ENCODE measurements around the gene CSMD2.
"Not testable (repeated sequence)": the region's sequence is repeated elsewhere in the genome, so short reads cannot be mapped to it uniquely, and the experiment has no call there.

CSMD2 gene

GRCh38 chr1:34101151-34101550 is 63.9 kb downstream of the CSMD2 start:
- H3K9me3 Mint-ChIP-seq = no peaks in the 10 kb centered on the region
- no peaks in the 10 kb centered on the region for H3K36me3 Mint-ChIP-seq (ENCODE audit: low read depth)
- H3K4me1 Mint-ChIP-seq (ENCODE audit: low read depth) = no peaks in the 10 kb centered on the region
- H3K27me3 Mint-ChIP-seq = peaks cover 19% of the 10 kb centered on the region
- H3K27ac Mint-ChIP-seq = no peak overlapping the region
- no peak overlapping the region for H3K4me3 Mint-ChIP-seq
- DNase-seq = no peak

GRCh38 chr1:34100332-34100731 is 64.7 kb downstream of the CSMD2 start:
- no peaks in the 10 kb centered on the region for H3K9me3 Mint-ChIP-seq

GRCh38 chr1:34092399-34092798 is 72.6 kb downstream of the CSMD2 start:
- not testable (repeated sequence) for H3K4me3 Mint-ChIP-seq; H3K36me3 Mint-ChIP-seq (ENCODE audit: low read depth); H3K9me3 Mint-ChIP-seq; H3K4me1 Mint-ChIP-seq (ENCODE audit: low read depth); H3K27ac Mint-ChIP-seq; DNase-seq
- peaks cover 18% of the 10 kb centered on the region for H3K27me3 Mint-ChIP-seq

More at GRCh38 chr1:34100332-34100731, 64.7 kb downstream of the CSMD2 start:
- Mint-ChIP-seq H3K27ac (no peak overlapping the region), H3K4me1 (ENCODE audit: low read depth) (no peaks in the 10 kb centered on the region), H3K27me3 (peaks cover 11% of the 10 kb centered on the region), H3K4me3 (no peak overlapping the region), H3K36me3 (ENCODE audit: low read depth) (no peaks in the 10 kb centered on the region)
- DNase-seq = no peak

- Mint-ChIP-seq H3K4me1 (ENCODE audit: low read depth) (no peaks in the 10 kb centered on the region), H3K27me3 (peaks cover 18% of the 10 kb centered on the region), H3K9me3 (no peaks in the 10 kb centered on the region), H3K36me3 (ENCODE audit: low read depth) (no peaks in the 10 kb centered on the region), H3K27ac (no peak overlapping the region), H3K4me3 (no peak overlapping the region)
- no peak for DNase-seq
These were observed 75.3 kb downstream of the CSMD2 start for GRCh38 chr1:34089731-34090130.

GRCh38 chr1:34087986-34088385 is 77.0 kb downstream of the CSMD2 start:
- DNase-seq = no peak
- H3K27ac Mint-ChIP-seq = no peak overlapping the region

GRCh38 chr1:34086561-34086960 is 78.5 kb downstream of the CSMD2 start:
- H3K9me3 Mint-ChIP-seq = peaks cover 5% of the 10 kb centered on the region
- no peak overlapping the region for H3K4me3 Mint-ChIP-seq
- H3K27ac Mint-ChIP-seq = no peak overlapping the region
- peaks cover 14% of the 10 kb centered on the region for H3K27me3 Mint-ChIP-seq
- DNase-seq = no peak
- no peaks in the 10 kb centered on the region for H3K36me3 Mint-ChIP-seq (ENCODE audit: low read depth)
- H3K4me1 Mint-ChIP-seq (ENCODE audit: low read depth) = no peaks in the 10 kb centered on the region

More at GRCh38 chr1:34087986-34088385, 77.0 kb downstream of the CSMD2 start:
- H3K27me3 Mint-ChIP-seq = peaks cover 18% of the 10 kb centered on the region
- H3K36me3 Mint-ChIP-seq (ENCODE audit: low read depth) = no peaks in the 10 kb centered on the region
- no peak overlapping the region for H3K4me3 Mint-ChIP-seq
- peaks cover 5% of the 10 kb centered on the region for H3K9me3 Mint-ChIP-seq
- H3K4me1 Mint-ChIP-seq (ENCODE audit: low read depth) = no peaks in the 10 kb centered on the region

GRCh38 chr1:34083974-34084373 is 81.1 kb downstream of the CSMD2 start:
- Mint-ChIP-seq H3K4me3 (no peak overlapping the region), H3K9me3 (peaks cover 13% of the 10 kb centered on the region), H3K36me3 (ENCODE audit: low read depth) (no peaks in the 10 kb centered on the region), H3K27me3 (no peaks in the 10 kb centered on the region), H3K4me1 (ENCODE audit: low read depth) (no peaks in the 10 kb centered on the region), H3K27ac (no peak overlapping the region)
- no peak for DNase-seq

GRCh38 chr1:34082085-34082670 is 82.9 kb downstream of the CSMD2 start:
- H3K36me3 Mint-ChIP-seq (ENCODE audit: low read depth); H3K27me3 Mint-ChIP-seq; H3K4me3 Mint-ChIP-seq; H3K27ac Mint-ChIP-seq; DNase-seq; H3K4me1 Mint-ChIP-seq (ENCODE audit: low read depth): not testable (repeated sequence)
- H3K9me3 Mint-ChIP-seq = peaks cover 13% of the 10 kb centered on the region

GRCh38 chr1:34078383-34078782 is 86.6 kb downstream of the CSMD2 start:
- no peak for DNase-seq
- H3K36me3 Mint-ChIP-seq (ENCODE audit: low read depth) = no peaks in the 10 kb centered on the region
- no peaks in the 10 kb centered on the region for H3K4me1 Mint-ChIP-seq (ENCODE audit: low read depth)
- H3K9me3 Mint-ChIP-seq = peaks cover 10% of the 10 kb centered on the region
- H3K4me3 Mint-ChIP-seq = no peak overlapping the region
- H3K27me3 Mint-ChIP-seq = peaks cover 15% of the 10 kb centered on the region
- no peak overlapping the region for H3K27ac Mint-ChIP-seq

GRCh38 chr1:34075576-34075975 is 89.5 kb downstream of the CSMD2 start:
- no peaks in the 10 kb centered on the region for H3K4me1 Mint-ChIP-seq (ENCODE audit: low read depth)
- no peak overlapping the region for H3K4me3 Mint-ChIP-seq
- H3K9me3 Mint-ChIP-seq = peaks cover 6% of the 10 kb centered on the region
- H3K36me3 Mint-ChIP-seq (ENCODE audit: low read depth) = no peaks in the 10 kb centered on the region
- H3K27ac Mint-ChIP-seq = no peak overlapping the region
- H3K27me3 Mint-ChIP-seq = peaks cover 36% of the 10 kb centered on the region
- no peak for DNase-seq

GRCh38 chr1:34073028-34073695 is 91.9 kb downstream of the CSMD2 start:
- no peak overlapping the region for H3K4me3 Mint-ChIP-seq
- no peaks in the 10 kb centered on the region for H3K36me3 Mint-ChIP-seq (ENCODE audit: low read depth)
- H3K4me1 Mint-ChIP-seq (ENCODE audit: low read depth) = no peaks in the 10 kb centered on the region
- no peak overlapping the region for H3K27ac Mint-ChIP-seq
- H3K9me3 Mint-ChIP-seq = peaks cover 2% of the 10 kb centered on the region
- no peak for DNase-seq
- H3K27me3 Mint-ChIP-seq = peaks cover 44% of the 10 kb centered on the region

- Mint-ChIP-seq H3K27ac (no peak overlapping the region), H3K27me3 (peaks cover 51% of the 10 kb centered on the region), H3K4me3 (no peak overlapping the region), H3K4me1 (ENCODE audit: low read depth) (no peaks in the 10 kb centered on the region), H3K36me3 (ENCODE audit: low read depth) (no peaks in the 10 kb centered on the region), H3K9me3 (no peaks in the 10 kb centered on the region)
- DNase-seq = no peak
These were observed 94.7 kb downstream of the CSMD2 start for GRCh38 chr1:34070201-34070836.

GRCh38 chr1:34066981-34067603 is 97.9 kb downstream of the CSMD2 start:
- H3K9me3 Mint-ChIP-seq = peaks cover 2% of the 10 kb centered on the region
- no peaks in the 10 kb centered on the region for H3K4me1 Mint-ChIP-seq (ENCODE audit: low read depth)
- no peak overlapping the region for H3K27ac Mint-ChIP-seq
- peaks cover 30% of the 10 kb centered on the region for H3K27me3 Mint-ChIP-seq
- H3K4me3 Mint-ChIP-seq = no peak overlapping the region
- no peak for DNase-seq
- H3K36me3 Mint-ChIP-seq (ENCODE audit: low read depth) = no peaks in the 10 kb centered on the region

GRCh38 chr1:34066166-34066565 is 98.9 kb downstream of the CSMD2 start:
- Mint-ChIP-seq H3K27ac (no peak overlapping the region), H3K36me3 (ENCODE audit: low read depth) (no peaks in the 10 kb centered on the region), H3K4me3 (no peak overlapping the region), H3K9me3 (peaks cover 2% of the 10 kb centered on the region), H3K27me3 (peaks cover 23% of the 10 kb centered on the region), H3K4me1 (ENCODE audit: low read depth) (no peaks in the 10 kb centered on the region)
- no peak for DNase-seq

- Mint-ChIP-seq H3K9me3 (peaks cover 2% of the 10 kb centered on the region), H3K4me1 (ENCODE audit: low read depth) (no peaks in the 10 kb centered on the region), H3K36me3 (ENCODE audit: low read depth) (no peaks in the 10 kb centered on the region), H3K4me3 (no peak overlapping the region), H3K27me3 (peaks cover 22% of the 10 kb centered on the region), H3K27ac (no peak overlapping the region)
- no peak for DNase-seq
These were observed 99.5 kb downstream of the CSMD2 start for GRCh38 chr1:34065498-34065897.
